PC-9 (cell line): ENCODE measurements around the gene ANK2. TPM values are rescaled to one million over a fixed set of nuclear protein-coding genes. Genes with fewer than 3 reads are reported as not detected.

Experiments used
- BruUV-seq: library from RNA; stranded (reverse); fragments of 400-500 nt; replicated peaks from 2 replicates; lab custom pipeline; 2021; lab: Mats Ljungman, UMichigan
- CTCF ChIA-PET: fragments of 300-600 bp; sonication (Branson Sonifier 250); formaldehyde crosslinking; loops from one replicate; lab custom pipeline; 2022; ENCODE audit warnings: antibody characterized with exemption; lab: Charles Lee
- POLR2A ChIA-PET: fragments of 300-600 bp; sonication (Branson Sonifier 250); formaldehyde crosslinking; loops from one replicate; lab custom pipeline; 2022; ENCODE audit warnings: antibody characterized with exemption; ENCODE audit not compliant: unreplicated experiment; lab: Charles Lee
- DNase-seq, 2 experiments: peaks; one replicate each; pipeline versions ENCODE4 v3.0.0 to v3.0.0-alpha.2; 2015 to 2022; ENCODE audit warnings: mixed read lengths in 1 of 2
- H2AFZ ChIP-seq: fragments of 200-600 bp; sonication (generic); 2 replicates; pipeline ENCODE4 v1.8.1; 2017; ENCODE audit warnings: antibody characterized with exemption
- H3F3A ChIP-seq: fragments of 200-600 bp; sonication (generic); 2 replicates; pipeline ENCODE4 v1.8.1; 2017; ENCODE audit warnings: antibody characterized with exemption, mild to moderate bottlenecking, low read depth; ENCODE audit not compliant: insufficient read depth
- H3K27ac ChIP-seq: fragments of 200-600 bp; sonication (generic); 2 replicates; pipeline ENCODE4 v1.6.1; 2016; ENCODE audit warnings: mixed run types
- H3K27me3 ChIP-seq: fragments of 200-600 bp; sonication (generic); 2 replicates; pipeline ENCODE4 v1.6.1; 2016; ENCODE audit warnings: low read depth, mixed run types; ENCODE audit not compliant: insufficient read depth
- H3K36me3 ChIP-seq: fragments of 200-600 bp; sonication (generic); 2 replicates; pipeline ENCODE4 v1.6.1; 2016; ENCODE audit warnings: low read depth, mixed run types
- H3K4me1 ChIP-seq: fragments of 200-600 bp; sonication (generic); replicated peaks from 2 replicates; pipeline ENCODE4 v1.6.1; 2016; ENCODE audit warnings: mixed run types; ENCODE audit not compliant: insufficient read depth
- H3K4me2 ChIP-seq: fragments of 200-600 bp; sonication (generic); 2 replicates; pipeline ENCODE4 v1.6.1; 2017; ENCODE audit warnings: mixed run types
- H3K4me3 ChIP-seq: fragments of 200-600 bp; sonication (generic); 2 replicates; pipeline ENCODE4 v1.6.1; 2016; ENCODE audit warnings: mixed run types
- H3K79me2 ChIP-seq: fragments of 200-600 bp; sonication (generic); 2 replicates; pipeline ENCODE4 v1.6.1; 2017; ENCODE audit warnings: low read depth, mixed run types
- H3K9me2 ChIP-seq: fragments of 200-600 bp; sonication (generic); 2 replicates; pipeline ENCODE4 v1.8.1; 2017; ENCODE audit warnings: mild to moderate bottlenecking; ENCODE audit not compliant: insufficient read depth
- H3K9me3 ChIP-seq: fragments of 200-600 bp; sonication (generic); 2 replicates; pipeline ENCODE4 v1.8.1; 2016; ENCODE audit warnings: low read depth; ENCODE audit not compliant: insufficient read depth
- H4K20me1 ChIP-seq: fragments of 200-600 bp; sonication (generic); 2 replicates; pipeline ENCODE4 v1.8.1; 2017; ENCODE audit not compliant: insufficient read depth
- EZH2 ChIP-seq: fragments of 200-600 bp; sonication (generic); IDR thresholded peaks from 2 replicates; pipeline ENCODE4 v1.8.0; 2017; ENCODE audit warnings: antibody characterized with exemption, low read depth
- intact Hi-C: fragments of 100-400 bp; cut with micrococcal nuclease; formaldehyde crosslinking; loops from one replicate; pipeline ENCODE4 v1.10.0; 2022; ENCODE audit not compliant: unreplicated experiment
- total RNA-seq: library from RNA; stranded (reverse); gene quantifications from 2 replicates; pipeline ENCODE4 v1.2.3, GENCODE V29; 2021
- TF ChIP-seq, protein P1 (sequence below): fragments of 200-600 bp; sonication (generic); conservative IDR thresholded peaks from 2 replicates; pipeline ENCODE4 v1.6.1; 2017; ENCODE audit warnings: mixed run types, antibody characterized with exemption, mild to moderate bottlenecking, moderate library complexity

Gene ANK2
- total RNA-seq, 1 experiment from 2014 or later, result 0.61 TPM

DNA sequence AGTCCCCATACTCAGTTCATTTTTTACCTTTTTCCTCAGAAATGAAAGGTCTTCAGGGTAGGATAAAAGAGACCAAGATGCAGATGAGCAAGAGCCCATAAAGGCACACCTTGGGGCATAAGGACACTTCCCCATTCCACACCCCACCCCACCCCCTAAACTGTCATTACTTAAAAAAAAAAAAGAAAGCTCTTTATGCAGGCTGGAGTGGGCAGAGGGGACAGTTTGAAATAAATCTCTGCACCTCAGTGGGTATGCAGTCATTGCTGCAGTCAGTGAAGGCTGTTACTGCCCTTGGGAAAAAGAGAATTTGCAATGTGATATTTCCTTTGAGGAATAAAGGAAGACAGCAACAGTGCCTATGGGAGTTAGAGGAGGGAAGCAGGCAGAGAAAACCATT is 137.5 kb downstream of the ANK2 start:
- H4K20me1 ChIP-seq, result no peaks in the 10 kb centered on the region
- DNase-seq, result no peak
- no peaks in the 10 kb centered on the region for H3K79me2 ChIP-seq
- no TSS peak for BruUV-seq
- no peak overlapping the region for H2AFZ ChIP-seq
- no peaks in the 10 kb centered on the region for H3K9me3 ChIP-seq
- no peak overlapping the region for H3K4me3 ChIP-seq
- CTCF ChIA-PET, result no interaction called here
- intact Hi-C loops, result no loop called here
- H3K27me3 ChIP-seq, result no peaks in the 10 kb centered on the region
- no peaks in the 10 kb centered on the region for H3K9me2 ChIP-seq
- no peak overlapping the region for H3K27ac ChIP-seq
- no peaks in the 10 kb centered on the region for H3F3A ChIP-seq
- H3K4me1 ChIP-seq, result no peaks in the 10 kb centered on the region
- H3K4me2 ChIP-seq, result no peak overlapping the region
- no peaks in the 10 kb centered on the region for H3K36me3 ChIP-seq
- POLR2A ChIA-PET, result no interaction called here
- TF ChIP-seq EZH2, result no peak
- TF ChIP-seq, protein P1, sequence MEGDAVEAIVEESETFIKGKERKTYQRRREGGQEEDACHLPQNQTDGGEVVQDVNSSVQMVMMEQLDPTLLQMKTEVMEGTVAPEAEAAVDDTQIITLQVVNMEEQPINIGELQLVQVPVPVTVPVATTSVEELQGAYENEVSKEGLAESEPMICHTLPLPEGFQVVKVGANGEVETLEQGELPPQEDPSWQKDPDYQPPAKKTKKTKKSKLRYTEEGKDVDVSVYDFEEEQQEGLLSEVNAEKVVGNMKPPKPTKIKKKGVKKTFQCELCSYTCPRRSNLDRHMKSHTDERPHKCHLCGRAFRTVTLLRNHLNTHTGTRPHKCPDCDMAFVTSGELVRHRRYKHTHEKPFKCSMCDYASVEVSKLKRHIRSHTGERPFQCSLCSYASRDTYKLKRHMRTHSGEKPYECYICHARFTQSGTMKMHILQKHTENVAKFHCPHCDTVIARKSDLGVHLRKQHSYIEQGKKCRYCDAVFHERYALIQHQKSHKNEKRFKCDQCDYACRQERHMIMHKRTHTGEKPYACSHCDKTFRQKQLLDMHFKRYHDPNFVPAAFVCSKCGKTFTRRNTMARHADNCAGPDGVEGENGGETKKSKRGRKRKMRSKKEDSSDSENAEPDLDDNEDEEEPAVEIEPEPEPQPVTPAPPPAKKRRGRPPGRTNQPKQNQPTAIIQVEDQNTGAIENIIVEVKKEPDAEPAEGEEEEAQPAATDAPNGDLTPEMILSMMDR, result no peak

DNA sequence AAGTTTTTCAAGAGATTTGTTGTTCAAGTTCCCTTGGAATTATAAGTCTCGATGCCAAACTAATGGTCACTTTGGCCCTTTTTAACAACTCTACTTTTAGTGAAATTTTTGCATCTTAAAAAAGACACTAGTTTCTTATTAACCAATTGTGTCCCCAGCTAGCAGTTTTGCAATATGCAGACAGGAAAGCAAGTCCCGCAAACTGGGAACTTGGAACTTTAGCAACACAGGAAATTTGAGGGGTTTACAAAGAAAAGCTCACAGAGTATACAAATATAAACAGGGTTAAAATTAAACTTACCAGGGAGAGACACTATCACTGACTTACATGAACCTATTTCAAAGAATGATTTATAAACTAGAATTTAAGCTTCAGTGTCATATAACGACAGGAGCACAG is 137.9 kb downstream of the ANK2 start:
- H3K4me3 ChIP-seq, result no peak overlapping the region
- no peaks in the 10 kb centered on the region for H3F3A ChIP-seq
- TF ChIP-seq, protein P1, result no peak
- TF ChIP-seq EZH2, result no peak
- no peak for DNase-seq
- POLR2A ChIA-PET, result no interaction called here
- H3K4me2 ChIP-seq, result no peak overlapping the region
- no peaks in the 10 kb centered on the region for H3K36me3 ChIP-seq
- H3K4me1 ChIP-seq, result no peaks in the 10 kb centered on the region
- H3K9me2 ChIP-seq, result no peaks in the 10 kb centered on the region
- CTCF ChIA-PET, result no interaction called here
- no peaks in the 10 kb centered on the region for H3K27me3 ChIP-seq
- no peaks in the 10 kb centered on the region for H3K79me2 ChIP-seq
- intact Hi-C loops, result no loop called here
- no peak overlapping the region for H2AFZ ChIP-seq
- no TSS peak for BruUV-seq
- H3K27ac ChIP-seq, result no peak overlapping the region
- H3K9me3 ChIP-seq, result no peaks in the 10 kb centered on the region
- H4K20me1 ChIP-seq, result no peaks in the 10 kb centered on the region

DNA sequence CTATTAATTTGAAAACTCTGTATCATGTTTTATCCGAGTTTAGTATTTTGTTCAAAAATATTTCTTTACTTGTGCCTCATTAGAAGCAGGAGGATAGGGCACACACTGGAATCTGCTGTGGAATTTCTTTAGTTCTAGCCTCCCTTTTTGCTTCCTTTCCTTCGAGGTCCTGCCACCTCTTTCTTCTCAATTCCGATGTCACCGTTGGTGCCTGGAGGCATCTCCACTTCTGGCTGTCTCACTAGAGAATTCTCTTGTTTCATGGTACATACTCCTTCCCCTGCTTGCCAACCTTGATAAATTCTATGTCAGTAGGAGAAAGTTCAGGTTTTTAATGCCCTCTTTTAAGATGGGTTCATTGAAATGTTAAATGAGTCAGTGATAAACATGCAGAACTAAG is 140.1 kb downstream of the ANK2 start:
- H4K20me1 ChIP-seq, result no peaks in the 10 kb centered on the region
- H3K4me2 ChIP-seq, result no peak overlapping the region

More for the DNA sequence above, 140.1 kb downstream of the ANK2 start:
- H3K36me3 ChIP-seq, result no peaks in the 10 kb centered on the region
- intact Hi-C loops, result no loop called here
- H3K9me2 ChIP-seq, result no peaks in the 10 kb centered on the region
- CTCF ChIA-PET, result no interaction called here
- BruUV-seq, result no TSS peak
- no peak overlapping the region for H3K4me3 ChIP-seq
- H3K79me2 ChIP-seq, result no peaks in the 10 kb centered on the region
- TF ChIP-seq, protein P1, result no peak
- TF ChIP-seq EZH2, result no peak
- no peaks in the 10 kb centered on the region for H3F3A ChIP-seq
- no peaks in the 10 kb centered on the region for H3K9me3 ChIP-seq
- POLR2A ChIA-PET, result no interaction called here
- H3K27ac ChIP-seq, result no peak overlapping the region
- H3K4me1 ChIP-seq, result no peaks in the 10 kb centered on the region
- no peak for DNase-seq
- no peak overlapping the region for H2AFZ ChIP-seq
- no peaks in the 10 kb centered on the region for H3K27me3 ChIP-seq
